ENCODE data around the gene VWDE.
"Not testable (repeated sequence)": the region's sequence is repeated elsewhere in the genome, so short reads cannot be mapped to it uniquely, and the experiment has no call there.

VWDE gene

GRCh38 chr7:12403287-12404181, at the start of gene VWDE:
Gene VWDE (minus strand): TSS chr7:12403865. CDS start chr7:12403716, 149 bp downstream.
- peak; percentile 80 for DNase-seq

GRCh38 chr7:12453136-12453535, 49.5 kb upstream of the VWDE start:
- not testable (repeated sequence) for DNase-seq

GRCh38 chr7:12450615-12451014, 47.0 kb upstream of the VWDE start:
- DNase-seq, result no peak

- no peak for DNase-seq
Measured at GRCh38 chr7:12444785-12445184, 41.1 kb upstream of the VWDE start.

GRCh38 chr7:12440229-12440628, 36.6 kb upstream of the VWDE start:
- DNase-seq, result no peak

GRCh38 chr7:12436896-12437535, 33.4 kb upstream of the VWDE start:
- peak; percentile 93 for DNase-seq

- no peak for DNase-seq
Measured at GRCh38 chr7:12436126-12436525, 32.5 kb upstream of the VWDE start.

- DNase-seq, result no peak
Measured at GRCh38 chr7:12434012-12434642, 30.5 kb upstream of the VWDE start.

GRCh38 chr7:12431886-12432556, 28.4 kb upstream of the VWDE start:
- no peak for DNase-seq

GRCh38 chr7:12425311-12425710, 21.6 kb upstream of the VWDE start:
- no peak for DNase-seq

- no peak for DNase-seq
Measured at GRCh38 chr7:12423997-12424745, 20.5 kb upstream of the VWDE start.

- no peak for DNase-seq
Measured at GRCh38 chr7:12423355-12423996, 19.8 kb upstream of the VWDE start.

- DNase-seq, result no peak
Measured at GRCh38 chr7:12422554-12423320, 19.1 kb upstream of the VWDE start.

GRCh38 chr7:12418452-12418851, 14.8 kb upstream of the VWDE start:
- DNase-seq, result no peak

- DNase-seq, result no peak
Measured at GRCh38 chr7:12415072-12415471, 11.4 kb upstream of the VWDE start.

GRCh38 chr7:12412407-12412806, 8.7 kb upstream of the VWDE start:
- no peak for DNase-seq

- DNase-seq, result no peak
Measured at GRCh38 chr7:12410523-12410922, 6.9 kb upstream of the VWDE start.

GRCh38 chr7:12409097-12409711, 5.5 kb upstream of the VWDE start:
- DNase-seq, result no peak

- not testable (repeated sequence) for DNase-seq
Measured at GRCh38 chr7:12407652-12408051, 4.0 kb upstream of the VWDE start.

- no peak for DNase-seq
Measured at GRCh38 chr7:12402365-12402725, 1.3 kb downstream of the VWDE start.
